CD4-positive, alpha-beta T cell (primary cell): ENCODE results near the gene ABCB9. TPM values are rescaled to one million over a fixed set of nuclear protein-coding genes. Genes with fewer than 3 reads are reported as not detected.

Source experiments
- ATAC-seq: fragments of 200-7000 bp; cut with Tn5 transposase; one replicate; pipeline ENCODE4 v1.10.0; 2022; ENCODE audit warnings: mild to moderate bottlenecking; ENCODE audit not compliant: poor library complexity
- CTCF ChIA-PET: fragments of 350-600 bp; sonication (Branson Sonifier 250); formaldehyde crosslinking; loops from one replicate; lab custom pipeline; 2021; ENCODE audit warnings: antibody characterized with exemption, inconsistent platforms; lab: Charles Lee
- POLR2A ChIA-PET: fragments of 350-600 bp; sonication (Branson Sonifier 250); formaldehyde crosslinking; loops from one replicate; lab custom pipeline; 2021; ENCODE audit warnings: antibody characterized with exemption, inconsistent platforms; lab: Charles Lee
- DNase-seq, 14 experiments: peaks; one replicate each; pipeline ENCODE4 v3.0.0-alpha.2; 2013 to 2020; ENCODE audit warnings: mixed read lengths in 2 of 14
- H3K27ac ChIP-seq, 2 donors: one replicate each; pipeline versions ENCODE4 v1.5.1 to v1.7.0; 2013; ENCODE audit warnings: low read length in 2 of 2, low read depth in 1 of 2, mild to moderate bottlenecking in 1 of 2
- H3K27me3 ChIP-seq, 2 experiments: 1 replicate in 1 of 2; 2 replicates in 1 of 2; pipeline versions ENCODE4 v1.6.1 to v1.7.0; 2013; ENCODE audit warnings: low read length in 2 of 2, control low read depth in 1 of 2, mild to moderate bottlenecking in 1 of 2, moderate library complexity in 1 of 2; ENCODE audit not compliant: insufficient read depth in 2 of 2, control insufficient read depth in 1 of 2
- H3K36me3 ChIP-seq: one replicate; pipeline ENCODE4 v1.6.1; 2013; ENCODE audit warnings: low read length, control low read depth; ENCODE audit not compliant: insufficient read depth
- H3K4me1 ChIP-seq: one replicate; pipeline ENCODE4 v1.6.1; 2013; ENCODE audit warnings: low read length, control low read depth; ENCODE audit not compliant: insufficient read depth
- H3K4me3 ChIP-seq: one replicate; pipeline ENCODE4 v1.5.1; 2013; ENCODE audit warnings: mild to moderate bottlenecking, low read length, moderate library complexity
- H3K9me3 ChIP-seq, 2 experiments: 1 replicate in 1 of 2; 2 replicates in 1 of 2; pipeline versions ENCODE4 v1.6.1 to v1.7.0; 2013; ENCODE audit warnings: low read length in 2 of 2, mild to moderate bottlenecking in 2 of 2, control low read depth in 1 of 2, moderate library complexity in 1 of 2; ENCODE audit not compliant: control insufficient read depth in 1 of 2, insufficient read depth in 1 of 2
- H3K27ac Mint-ChIP-seq: one replicate; pipeline ENCODE4 v1.8.0; 2020; ENCODE audit warnings: mixed read lengths
- H3K27me3 Mint-ChIP-seq: one replicate; pipeline ENCODE4 v1.8.0; 2021; ENCODE audit warnings: mixed read lengths
- H3K36me3 Mint-ChIP-seq: one replicate; pipeline ENCODE4 v1.8.0; 2021; ENCODE audit warnings: low read depth, mixed read lengths
- H3K4me1 Mint-ChIP-seq: one replicate; pipeline ENCODE4 v1.8.0; 2021; ENCODE audit warnings: low read depth, mixed read lengths
- H3K4me3 Mint-ChIP-seq: one replicate; pipeline ENCODE4 v1.8.0; 2020; ENCODE audit warnings: mild to moderate bottlenecking, mixed read lengths
- H3K9me3 Mint-ChIP-seq: one replicate; pipeline ENCODE4 v1.8.0; 2020; ENCODE audit warnings: mixed read lengths
- CTCF ChIP-seq: fragments of 200-600 bp; IDR thresholded peaks from one replicate; pipeline ENCODE4 v1.8.0; 2022; ENCODE audit warnings: antibody characterized with exemption, mild to moderate bottlenecking
- intact Hi-C, 2 experiments: fragments of 100-400 bp; cut with DNase I in 1 of 2; cut with micrococcal nuclease in 1 of 2; formaldehyde crosslinking; loops; one replicate each; pipeline versions ENCODE4 v1.15.1 to v1.9.0; 2023 to 2025; cut with DNase I, micrococcal nuclease
- total RNA-seq, 174 experiments: library from RNA in 2 of 174; stranded (reverse) in 2 of 174; gene quantifications; one replicate each; pipeline ENCODE4 v1.2.3 and lab custom pipeline; 2021 to 2026

ABCB9 gene
- total RNA-seq, 2 experiments from 2014 or later, result 5.4 to 6.2 TPM

GRCh38 chr12:122903693-122904034, 62.6 kb downstream of the ABCB9 start:
- TF ChIP-seq CTCF, result no peak
- Mint-ChIP-seq H3K27me3 (no peaks in the 10 kb centered on the region), H3K4me1 (peaks cover 36% of the 10 kb centered on the region), H3K9me3 (no peaks in the 10 kb centered on the region), H3K27ac (no peak overlapping the region), H3K4me3 (no peak overlapping the region), H3K36me3 (no peaks in the 10 kb centered on the region)
- Histone ChIP-seq H3K9me3 (no peaks in the 10 kb centered on the region), H3K27ac (no peak overlapping the region), H3K4me3 (no peak overlapping the region), H3K36me3 (no peaks in the 10 kb centered on the region), H3K4me1 (peaks cover 29% of the 10 kb centered on the region), H3K27me3 (no peaks in the 10 kb centered on the region)
- no peak for ATAC-seq
- no peak for DNase-seq
- intact Hi-C loops, result loop anchor here in 1 of 2 experiments (5.0 kb wide), 1 partner anchor 36 kb away; no protein-coding TSS in a partner anchor
- CTCF ChIA-PET, result no interaction called here
- POLR2A ChIA-PET, result no interaction called here

GRCh38 chr12:122902854-122903692, 63.2 kb downstream of the ABCB9 start:
- Mint-ChIP-seq H3K9me3 (no peaks in the 10 kb centered on the region), H3K27me3 (no peaks in the 10 kb centered on the region), H3K27ac (no peak overlapping the region), H3K4me1 (peaks cover 42% of the 10 kb centered on the region), H3K36me3 (no peaks in the 10 kb centered on the region), H3K4me3 (peak overlapping the region; percentile 66)
- Histone ChIP-seq H3K4me3 (no peak overlapping the region), H3K9me3 (no peaks in the 10 kb centered on the region), H3K36me3 (no peaks in the 10 kb centered on the region), H3K27ac (no peak overlapping the region), H3K4me1 (peaks cover 34% of the 10 kb centered on the region), H3K27me3 (no peaks in the 10 kb centered on the region)
- ChIA-PET POLR2A (interaction anchor here (9.7 kb wide), 1 partner anchor 31 kb away, joined by 81 read pairs; no protein-coding TSS in a partner anchor), CTCF (no interaction called here)
- intact Hi-C loops, result loop anchor here in 1 of 2 experiments (5.0 kb wide), 1 partner anchor 36 kb away; no protein-coding TSS in a partner anchor
- DNase-seq, result no peak
- ATAC-seq, result no peak
- no peak for TF ChIP-seq CTCF

- ATAC-seq (no peak), DNase-seq (no peak)
- CTCF ChIA-PET, result no interaction called here
- peak overlapping the region; percentile 98 for H3K27ac Mint-ChIP-seq
- no peak for TF ChIP-seq CTCF
- no peaks in the 10 kb centered on the region for H3K9me3 Mint-ChIP-seq
- peak overlapping the region in 1 of 2 donors; percentile 41 for H3K27ac ChIP-seq
- H3K4me3 ChIP-seq, result no peak overlapping the region
- H3K9me3 ChIP-seq, result peaks cover 0 to 3% of the 10 kb centered on the region in 2 experiments
- H3K36me3 ChIP-seq, result no peaks in the 10 kb centered on the region
- intact Hi-C loops, result loop anchor here (2.0 to 5.0 kb wide), 4 partner anchors 19 to 63 kb away; no protein-coding TSS in a partner anchor
- H3K27me3 ChIP-seq, result no peaks in the 10 kb centered on the region
- H3K27me3 Mint-ChIP-seq, result no peaks in the 10 kb centered on the region
- H3K36me3 Mint-ChIP-seq, result peaks cover 18% of the 10 kb centered on the region
- POLR2A ChIA-PET, result interaction anchor here (1.4 to 9.7 kb wide), 4 partner anchors 11 to 333 kb away, joined by 3 to 81 read pairs (median 16); partner anchors contain the start of genes HIP1R and MPHOSPH9
- peaks cover 71% of the 10 kb centered on the region for H3K4me1 Mint-ChIP-seq
- H3K4me1 ChIP-seq, result peaks cover 61% of the 10 kb centered on the region
- peak overlapping the region; percentile 6 for H3K4me3 Mint-ChIP-seq
Observed at GRCh38 chr12:122899887-122900286, 66.4 kb downstream of the ABCB9 start.
